ENCODE measurements around the gene KLF6. TPM values are rescaled to one million over a fixed set of nuclear protein-coding genes. Genes with fewer than 3 reads are reported as not detected.

The KLF6 gene
- total RNA-seq, 4 donors from 2014 or later, result 23.3 to 84.7 (median 49.8) TPM

DNA sequence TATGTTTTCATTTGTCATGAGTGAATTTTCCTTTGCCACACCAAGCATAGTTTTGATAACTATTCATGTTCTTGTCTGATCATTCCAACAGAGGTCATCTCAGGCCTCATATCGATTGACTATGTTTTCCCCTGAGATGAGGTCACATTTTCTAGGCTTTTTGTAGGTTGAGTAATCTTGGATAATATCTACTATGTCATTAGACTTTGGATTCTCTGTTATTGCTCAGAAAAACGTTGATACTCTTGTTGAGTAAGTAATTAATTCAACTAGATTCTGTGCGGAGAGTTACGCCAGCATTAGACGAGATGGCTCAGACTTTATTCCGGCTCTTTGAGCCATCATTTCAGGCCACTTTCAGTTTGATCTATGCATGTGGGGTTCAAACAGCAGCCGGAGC, 57.7 kb downstream of the KLF6 start:
- Histone ChIP-seq H3K36me3 (no peaks in the 10 kb centered on the region), H3K4me3 (no peak overlapping the region), H3K4me1 (no peaks in the 10 kb centered on the region), H3K27me3 (no peaks in the 10 kb centered on the region), H3K27ac (no peak overlapping the region), H3K9me3 (no peaks in the 10 kb centered on the region)
- in situ Hi-C loops (cut with MboI; ENCODE audit: low sequenced_read_pairs in 4 of 4), result no loop called here
- TF ChIP-seq, protein P1, sequence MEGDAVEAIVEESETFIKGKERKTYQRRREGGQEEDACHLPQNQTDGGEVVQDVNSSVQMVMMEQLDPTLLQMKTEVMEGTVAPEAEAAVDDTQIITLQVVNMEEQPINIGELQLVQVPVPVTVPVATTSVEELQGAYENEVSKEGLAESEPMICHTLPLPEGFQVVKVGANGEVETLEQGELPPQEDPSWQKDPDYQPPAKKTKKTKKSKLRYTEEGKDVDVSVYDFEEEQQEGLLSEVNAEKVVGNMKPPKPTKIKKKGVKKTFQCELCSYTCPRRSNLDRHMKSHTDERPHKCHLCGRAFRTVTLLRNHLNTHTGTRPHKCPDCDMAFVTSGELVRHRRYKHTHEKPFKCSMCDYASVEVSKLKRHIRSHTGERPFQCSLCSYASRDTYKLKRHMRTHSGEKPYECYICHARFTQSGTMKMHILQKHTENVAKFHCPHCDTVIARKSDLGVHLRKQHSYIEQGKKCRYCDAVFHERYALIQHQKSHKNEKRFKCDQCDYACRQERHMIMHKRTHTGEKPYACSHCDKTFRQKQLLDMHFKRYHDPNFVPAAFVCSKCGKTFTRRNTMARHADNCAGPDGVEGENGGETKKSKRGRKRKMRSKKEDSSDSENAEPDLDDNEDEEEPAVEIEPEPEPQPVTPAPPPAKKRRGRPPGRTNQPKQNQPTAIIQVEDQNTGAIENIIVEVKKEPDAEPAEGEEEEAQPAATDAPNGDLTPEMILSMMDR (IDR thresholded peaks at IDR 0.05 in 4 of 5, conservative IDR thresholded peaks at IDR 0.05 in 1 of 5), result no peak
- TF ChIP-seq POLR2A (IDR thresholded peaks at IDR 0.05), result no peak
- intact Hi-C loops (cut with DNase I; ENCODE audit: low total_unique reads), result no loop called here
- ATAC-seq (no peak), DNase-seq (no peak)

All from gastrocnemius medialis (tissue), 4 donors.